H1 (cell line): ENCODE data around the gene WDR5. TPM values are rescaled to one million over a fixed set of nuclear protein-coding genes. Genes with fewer than 3 reads are reported as not detected.

Experiments used
- ASH2L ChIP-seq: fragments of 200-600, 300-600 bp; sonication (generic); IDR thresholded peaks from one replicate; pipeline ENCODE4 v1.7.1; 2017; ENCODE audit warnings: low read length
- polyA plus RNA-seq, 7 experiments: library from polyadenylated mRNA; depleted of rRNA in 3 of 7; stranded (reverse) in 5 of 7; unstranded in 2 of 7; fragments of >200 nt in 5 of 7; fragments of 200-250 nt in 2 of 7; gene quantifications; 1 replicate in 5 of 7; 2 replicates in 1 of 7; 4 replicates in 1 of 7; pipeline versions ENCODE4 v1.2.1 to v1.2.3, GENCODE V29; 2011 to 2013; ENCODE audit warnings: missing spikeins in 2 of 7, mixed read lengths in 2 of 7
- total RNA-seq: library from RNA; stranded (reverse); fragmentation: NEBNext Ultra II Directional; extraction: Animal tissue kit (Norgen Biotek cat#: 25700); gene quantifications from 2 replicates; pipeline ENCODE4 v1.2.1, GENCODE V29; 2021
- TF ChIP-seq, protein P1 (sequence below), 3 experiments: IDR thresholded peaks; 1 replicate in 2 of 3; 2 replicates in 1 of 3; pipeline versions ENCODE4 v1.5.1 to v1.6.1; 2011; ENCODE audit warnings: low read length in 3 of 3, mild to moderate bottlenecking in 3 of 3, inconsistent platforms in 2 of 3, low read depth in 1 of 3, moderate library complexity in 1 of 3; ENCODE audit not compliant: insufficient read depth in 1 of 3; ENCODE audit errors: control extremely low read depth in 1 of 3

WDR5 gene
- total and polyA plus RNA-seq, 2 of the 8 experiments (the other 6 are each of a cell fraction or from before 2014, with no cell fraction given), result 38.4 to 68.1 TPM

DNA sequence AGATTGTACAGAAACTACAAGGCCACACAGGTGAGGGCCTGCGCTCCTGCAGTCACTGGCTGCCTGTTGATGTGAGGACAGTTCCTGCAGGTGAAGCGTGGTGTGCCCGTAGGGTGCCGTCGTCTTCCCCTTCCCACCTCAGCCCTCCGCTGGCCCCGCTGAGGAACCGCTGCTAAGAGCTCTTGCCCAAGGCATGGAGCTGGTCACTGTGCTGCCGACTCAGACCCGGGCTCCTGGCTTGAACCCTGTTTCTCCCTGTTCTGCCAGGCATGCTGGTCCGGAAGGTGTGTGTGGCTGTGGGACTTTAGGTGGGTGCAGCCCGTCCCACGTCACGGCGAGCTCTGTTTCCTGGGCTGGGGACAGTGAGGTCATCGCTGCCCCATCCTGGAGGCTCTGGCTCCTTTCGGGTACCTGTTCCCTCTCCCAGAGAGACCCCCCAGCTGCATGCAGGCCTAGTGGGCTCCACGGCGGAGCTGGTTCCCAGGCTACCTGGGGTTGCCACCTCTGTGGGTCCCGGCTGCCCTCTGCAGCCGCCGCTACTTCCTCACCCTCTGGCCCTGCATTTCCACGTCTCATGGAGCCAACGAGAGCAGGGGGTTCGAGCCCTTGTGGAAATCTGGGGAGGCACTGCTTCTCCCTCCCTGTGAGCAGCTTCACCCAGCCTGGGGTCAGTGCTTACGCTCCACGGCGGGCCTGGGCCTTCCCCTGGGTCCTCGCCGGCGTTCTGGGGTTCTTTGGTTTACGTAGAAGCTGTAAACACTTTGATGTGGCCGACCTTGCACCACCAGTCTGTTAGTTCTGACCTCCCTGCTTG lies 20.9 kb downstream of the WDR5 start (continued):
- TF ChIP-seq, protein P1, sequence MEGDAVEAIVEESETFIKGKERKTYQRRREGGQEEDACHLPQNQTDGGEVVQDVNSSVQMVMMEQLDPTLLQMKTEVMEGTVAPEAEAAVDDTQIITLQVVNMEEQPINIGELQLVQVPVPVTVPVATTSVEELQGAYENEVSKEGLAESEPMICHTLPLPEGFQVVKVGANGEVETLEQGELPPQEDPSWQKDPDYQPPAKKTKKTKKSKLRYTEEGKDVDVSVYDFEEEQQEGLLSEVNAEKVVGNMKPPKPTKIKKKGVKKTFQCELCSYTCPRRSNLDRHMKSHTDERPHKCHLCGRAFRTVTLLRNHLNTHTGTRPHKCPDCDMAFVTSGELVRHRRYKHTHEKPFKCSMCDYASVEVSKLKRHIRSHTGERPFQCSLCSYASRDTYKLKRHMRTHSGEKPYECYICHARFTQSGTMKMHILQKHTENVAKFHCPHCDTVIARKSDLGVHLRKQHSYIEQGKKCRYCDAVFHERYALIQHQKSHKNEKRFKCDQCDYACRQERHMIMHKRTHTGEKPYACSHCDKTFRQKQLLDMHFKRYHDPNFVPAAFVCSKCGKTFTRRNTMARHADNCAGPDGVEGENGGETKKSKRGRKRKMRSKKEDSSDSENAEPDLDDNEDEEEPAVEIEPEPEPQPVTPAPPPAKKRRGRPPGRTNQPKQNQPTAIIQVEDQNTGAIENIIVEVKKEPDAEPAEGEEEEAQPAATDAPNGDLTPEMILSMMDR (IDR thresholded peaks at IDR 0.05; ENCODE audit: control extremely low read depth in 1 of 3, insufficient read depth in 1 of 3, low read depth in 1 of 3, low read length in 3 of 3), result no peak
- TF ChIP-seq ASH2L, result no peak
